IMR-90 (cell line): ENCODE data around the gene INPP5A. TPM values are rescaled to one million over a fixed set of nuclear protein-coding genes. Genes with fewer than 3 reads are reported as not detected.

Experiments
- ATAC-seq: fragments of 200-7000 bp; cut with Tn5 transposase; 2 replicates; pipeline ENCODE4 v1.9.1; 2020; ENCODE audit warnings: low read depth, mild to moderate bottlenecking, moderate library complexity
- BruUV-seq: library from RNA; stranded (reverse); fragments of 400-500 nt; replicated peaks from 2 replicates; lab custom pipeline; 2021; lab: Mats Ljungman, UMichigan
- CTCF ChIA-PET: fragments of 300-600 bp; formaldehyde crosslinking; extraction: SDS; loops from one replicate; lab custom pipeline; 2021; ENCODE audit warnings: antibody characterized with exemption; lab: Yijun Ruan, JAX
- POLR2A ChIA-PET: fragments of 300-600 bp; sonication (Branson Sonifier 250); formaldehyde crosslinking; loops from one replicate; lab custom pipeline; 2022; ENCODE audit warnings: antibody characterized with exemption; ENCODE audit not compliant: unreplicated experiment; lab: Charles Lee
- DNase-seq: peaks from one replicate; pipeline ENCODE4 v3.0.0; 2013
- H2AFZ ChIP-seq: replicated peaks from 2 replicates; pipeline ENCODE3; 2013; ENCODE audit warnings: low read length, mild to moderate bottlenecking; ENCODE audit not compliant: poor library complexity
- H2AK5ac ChIP-seq: 2 replicates; pipeline ENCODE4 v1.6.1; 2013; ENCODE audit warnings: low read depth, low read length, inconsistent platforms
- H2AK9ac ChIP-seq: replicated peaks from 2 replicates; pipeline ENCODE3; 2013; ENCODE audit warnings: mild to moderate bottlenecking, low read depth, low read length, moderate library complexity; ENCODE audit not compliant: poor library complexity
- H2BK120ac ChIP-seq: 2 replicates; pipeline ENCODE4 v1.6.1; 2013; ENCODE audit warnings: low read depth, low read length, inconsistent platforms
- H2BK15ac ChIP-seq: 3 replicates; pipeline ENCODE4 v1.6.1; 2013; ENCODE audit warnings: low read depth, low read length, inconsistent platforms
- H2BK20ac ChIP-seq: 2 replicates; pipeline ENCODE4 v1.6.1; 2013; ENCODE audit warnings: low read depth, mild to moderate bottlenecking, inconsistent platforms, low read length, moderate library complexity
- H2BK5ac ChIP-seq: 2 replicates; pipeline ENCODE4 v1.6.1; 2013; ENCODE audit warnings: mild to moderate bottlenecking, low read depth, low read length, inconsistent platforms; ENCODE audit not compliant: poor library complexity, severe bottlenecking
- H3K14ac ChIP-seq: replicated peaks from 2 replicates; pipeline ENCODE4 v1.6.1; 2013; ENCODE audit warnings: low read depth, low read length, inconsistent platforms
- H3K18ac ChIP-seq: 2 replicates; pipeline ENCODE4 v1.6.1; 2013; ENCODE audit warnings: low read depth, low read length, control low read depth
- H3K23ac ChIP-seq: 2 replicates; pipeline ENCODE4 v1.6.1; 2013; ENCODE audit warnings: low read depth, low read length, inconsistent platforms
- H3K27ac ChIP-seq: 2 replicates; pipeline ENCODE4 v1.5.1; 2013; ENCODE audit warnings: mild to moderate bottlenecking, control low read depth, low read length; ENCODE audit not compliant: insufficient read depth
- H3K27me3 ChIP-seq: 2 replicates; pipeline ENCODE4 v1.6.1; 2013; ENCODE audit warnings: low read length; ENCODE audit not compliant: control insufficient read depth, insufficient read depth
- H3K36me3 ChIP-seq: 2 replicates; pipeline ENCODE4 v1.6.1; 2013; ENCODE audit warnings: low read length, mixed read lengths; ENCODE audit not compliant: control insufficient read depth, insufficient read depth
- H3K4ac ChIP-seq: 2 replicates; pipeline ENCODE4 v1.6.1; 2013; ENCODE audit warnings: low read depth, low read length, inconsistent platforms
- H3K4me1 ChIP-seq: 2 replicates; pipeline ENCODE4 v1.6.1; 2013; ENCODE audit warnings: low read length, mixed read lengths; ENCODE audit not compliant: control insufficient read depth, insufficient read depth
- H3K4me2 ChIP-seq: 2 replicates; pipeline ENCODE4 v1.6.1; 2013; ENCODE audit warnings: low read depth, mild to moderate bottlenecking, control low read depth, low read length, moderate library complexity
- H3K4me3 ChIP-seq: 2 replicates; pipeline ENCODE4 v1.5.1; 2013; ENCODE audit warnings: low read depth, mild to moderate bottlenecking, control low read depth, low read length, moderate library complexity; ENCODE audit not compliant: insufficient read depth
- H3K56ac ChIP-seq: 2 replicates; pipeline ENCODE4 v1.6.1; 2013; ENCODE audit warnings: low read length, inconsistent platforms; ENCODE audit not compliant: insufficient read depth; ENCODE audit errors: extremely low read depth
- H3K79me1 ChIP-seq, 2 experiments: 2 replicates each; pipeline ENCODE4 v1.6.1; 2013; ENCODE audit warnings: low read length in 2 of 2, inconsistent platforms in 1 of 2, low read depth in 1 of 2
- H3K9ac ChIP-seq: 2 replicates; pipeline ENCODE4 v1.6.1; 2013; ENCODE audit warnings: low read depth, low read length, control low read depth
- H3K9me1 ChIP-seq: 2 replicates; pipeline ENCODE4 v1.6.1; 2013; ENCODE audit warnings: low read length, inconsistent platforms; ENCODE audit not compliant: insufficient read depth
- H3K9me3 ChIP-seq: 2 replicates; pipeline ENCODE4 v1.6.1; 2013; ENCODE audit warnings: low read length; ENCODE audit not compliant: control insufficient read depth, insufficient read depth
- H4K20me1 ChIP-seq: 2 replicates; pipeline ENCODE4 v1.6.1; 2013; ENCODE audit warnings: low read length, inconsistent platforms; ENCODE audit not compliant: insufficient read depth
- H4K5ac ChIP-seq: 2 replicates; pipeline ENCODE4 v1.6.1; 2013; ENCODE audit warnings: mild to moderate bottlenecking, low read depth, low read length, control low read depth
- H4K8ac ChIP-seq, 2 experiments: 2 replicates each; pipeline ENCODE4 v1.6.1; 2013; ENCODE audit warnings: low read depth in 2 of 2, low read length in 2 of 2, control low read depth in 1 of 2, inconsistent platforms in 1 of 2
- H4K91ac ChIP-seq: 2 replicates; pipeline ENCODE4 v1.6.1; 2013; ENCODE audit warnings: low read depth, low read length, inconsistent platforms; ENCODE audit not compliant: insufficient read depth
- BHLHE40 ChIP-seq: fragments of 150-350 bp; IDR thresholded peaks from 2 replicates; pipeline ENCODE4 v1.6.1; 2016; ENCODE audit warnings: mild to moderate bottlenecking, low read depth, low read length
- CEBPB ChIP-seq: IDR thresholded peaks from 2 replicates; pipeline ENCODE4 v1.6.1; 2012; ENCODE audit warnings: low read depth, low read length, improper control_type of control experiment
- CHD1 ChIP-seq: IDR thresholded peaks from 2 replicates; pipeline ENCODE4 v1.6.1; 2012; ENCODE audit warnings: low read depth, low read length, improper control_type of control experiment
- CTCF ChIP-seq: conservative IDR thresholded peaks from 2 replicates; pipeline ENCODE4 v1.5.1; 2012; ENCODE audit warnings: mild to moderate bottlenecking, low read depth, low read length, improper control_type of control experiment
- FOS ChIP-seq: fragments of 150-350 bp; IDR thresholded peaks from 2 replicates; pipeline ENCODE4 v1.6.1; 2016; ENCODE audit warnings: low read depth, low read length
- MAFK ChIP-seq: IDR thresholded peaks from 2 replicates; pipeline ENCODE4 v1.6.1; 2012; ENCODE audit warnings: low read depth, low read length, improper control_type of control experiment
- MXI1 ChIP-seq: IDR thresholded peaks from 2 replicates; pipeline ENCODE4 v1.6.1; 2012; ENCODE audit warnings: low read depth, mild to moderate bottlenecking, low read length, moderate library complexity, borderline replicate concordance
- NFE2L2 ChIP-seq: fragments of 150-350 bp; IDR thresholded peaks from 2 replicates; pipeline ENCODE4 v1.6.1; 2016; ENCODE audit warnings: low read depth, mild to moderate bottlenecking, low read length
- POLR2A ChIP-seq: IDR thresholded peaks from 2 replicates; pipeline ENCODE4 v1.6.1; 2012; ENCODE audit warnings: mild to moderate bottlenecking, low read depth, low read length
- RAD21 ChIP-seq: IDR thresholded peaks from 2 replicates; pipeline ENCODE4 v1.6.1; 2012; ENCODE audit warnings: low read length, improper control_type of control experiment
- RCOR1 ChIP-seq: IDR thresholded peaks from 2 replicates; pipeline ENCODE4 v1.6.1; 2012; ENCODE audit warnings: mild to moderate bottlenecking, low read length, improper control_type of control experiment; ENCODE audit not compliant: insufficient replicate concordance
- RFX5 ChIP-seq: IDR thresholded peaks from 2 replicates; pipeline ENCODE4 v1.8.0; 2012; ENCODE audit warnings: low read depth, mild to moderate bottlenecking, low read length, moderate library complexity
- SMC3 ChIP-seq: fragments of 150-350 bp; IDR thresholded peaks from 2 replicates; pipeline ENCODE4 v1.6.1; 2016; ENCODE audit warnings: low read depth, mild to moderate bottlenecking, antibody characterized with exemption, low read length, moderate library complexity
- USF2 ChIP-seq: fragments of 150-350 bp; IDR thresholded peaks from 2 replicates; pipeline ENCODE4 v1.6.1; 2017; ENCODE audit warnings: mild to moderate bottlenecking, antibody characterized with exemption, low read length, low read depth
- WGBS, 2 experiments: methylation state at CpG; one replicate each; pipeline versions ENCODE4 v1.1.5 to v1.1.7; 2013; ENCODE audit warnings: missing lambda C conversion rate in 2 of 2; ENCODE audit not compliant: insufficient read length in 1 of 2; ENCODE audit errors: extremely low coverage in 2 of 2; 5-methylcytosine and 5-hydroxymethylcytosine counted together
- dilution Hi-C: fragments of 300-500 bp; cut with HindIII; formaldehyde crosslinking; loops from one replicate; pipeline ENCODE4 v1.14.3; 2018; ENCODE audit warnings: low sequenced_read_pairs; ENCODE audit not compliant: unreplicated experiment
- in situ Hi-C: fragments of 300-500 bp; cut with MboI; formaldehyde crosslinking; loops from 3 replicates; pipeline ENCODE4 v1.14.3; 2019; ENCODE audit warnings: low sequenced_read_pairs, inconsistent platforms, mixed read lengths
- intact Hi-C: fragments of 100-400 bp; cut with micrococcal nuclease; formaldehyde crosslinking; loops from 2 replicates; pipeline ENCODE4 v1.10.0; 2022
- polyA plus RNA-seq, 3 experiments: library from polyadenylated mRNA; depleted of rRNA; stranded (reverse); fragments of >200 nt; gene quantifications; 2 replicates each; pipeline ENCODE4 v1.2.3, GENCODE V29; 2012; ENCODE audit warnings: low replicate concordance in 1 of 3
- total RNA-seq: library from RNA; depleted of rRNA; stranded (reverse); fragments of >200 nt; gene quantifications from 2 replicates; pipeline ENCODE4 v1.2.3, GENCODE V29; 2012
- TF ChIP-seq, protein P1 (sequence below): fragments of 150-350 bp; IDR thresholded peaks from 2 replicates; pipeline ENCODE4 v1.6.1; 2016; ENCODE audit warnings: low read depth, mild to moderate bottlenecking, low read length, moderate library complexity, borderline replicate concordance

INPP5A gene
- total and polyA plus RNA-seq, 2 of the 4 experiments (the other 2 are of a cell fraction) = 21.4 to 36.7 TPM

- Histone ChIP-seq H2AK9ac (no peak overlapping the region), H3K27ac (no peak overlapping the region), H2AK5ac (no peak overlapping the region), H4K91ac (no peak overlapping the region), H2BK120ac (no peak overlapping the region), H3K79me1 (peaks cover 27 to 51% of the 10 kb centered on the region in 2 experiments), H4K5ac (no peak overlapping the region), H3K36me3 (no peaks in the 10 kb centered on the region), H3K4ac (no peak overlapping the region), H2BK5ac (no peak overlapping the region), H3K14ac (no peak overlapping the region), H3K4me1 (peaks cover 1% of the 10 kb centered on the region; the same call in 1 of the 2 replicates), H3K4me2 (no peak overlapping the region), H3K23ac (no peak overlapping the region), H3K9ac (no peak overlapping the region), H4K20me1 (peaks cover 25% of the 10 kb centered on the region), H3K56ac (no peak overlapping the region), H3K4me3 (no peak overlapping the region), H3K18ac (no peak overlapping the region), H2BK20ac (no peak overlapping the region), H4K8ac (no peak overlapping the region), H3K9me1 (0 out of 2 replicates have a peak, but pooled peaks cover under 1% of the 10 kb centered on the region), H3K9me3 (no peaks in the 10 kb centered on the region), H2AFZ (no peak overlapping the region), H2BK15ac (no peak overlapping the region), H3K27me3 (no peaks in the 10 kb centered on the region)
- intact Hi-C loops (loop anchor here (5.0 kb wide), 1 partner anchor 247 kb away; no protein-coding TSS in a partner anchor), in situ Hi-C loops (loop anchor here (5.0 to 10.0 kb wide), 3 partner anchors 182 to 415 kb away; partner anchors contain the start of gene PWWP2B), dilution Hi-C loops (no loop called here)
- ChIA-PET CTCF (no interaction called here), POLR2A (no interaction called here)
- no peak for ATAC-seq
- WGBS, 2 experiments = no CpG with 5 or more reads among the region's 4 CpGs
- no peak for TF ChIP-seq RFX5
- TF ChIP-seq, protein P1, sequence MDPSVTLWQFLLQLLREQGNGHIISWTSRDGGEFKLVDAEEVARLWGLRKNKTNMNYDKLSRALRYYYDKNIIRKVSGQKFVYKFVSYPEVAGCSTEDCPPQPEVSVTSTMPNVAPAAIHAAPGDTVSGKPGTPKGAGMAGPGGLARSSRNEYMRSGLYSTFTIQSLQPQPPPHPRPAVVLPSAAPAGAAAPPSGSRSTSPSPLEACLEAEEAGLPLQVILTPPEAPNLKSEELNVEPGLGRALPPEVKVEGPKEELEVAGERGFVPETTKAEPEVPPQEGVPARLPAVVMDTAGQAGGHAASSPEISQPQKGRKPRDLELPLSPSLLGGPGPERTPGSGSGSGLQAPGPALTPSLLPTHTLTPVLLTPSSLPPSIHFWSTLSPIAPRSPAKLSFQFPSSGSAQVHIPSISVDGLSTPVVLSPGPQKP = no peak
- TF ChIP-seq RAD21 = no peak
- no peak for TF ChIP-seq NFE2L2
- no peak for TF ChIP-seq CEBPB
- no peak for TF ChIP-seq MAFK
- no peak for TF ChIP-seq CHD1
- TF ChIP-seq BHLHE40 = no peak
- no peak for TF ChIP-seq POLR2A
- no peak for TF ChIP-seq MXI1
- TF ChIP-seq CTCF = no peak
- TF ChIP-seq SMC3 = no peak
- TF ChIP-seq RCOR1 = no peak
- no peak for TF ChIP-seq USF2
- no peak for TF ChIP-seq FOS
- BruUV-seq = no TSS peak
- no peak for DNase-seq
Measured at GRCh38 chr10:132639470-132639869, 101.9 kb downstream of the INPP5A start.
